ENCODE results near the gene RAB27B. TPM values are rescaled to one million over a fixed set of nuclear protein-coding genes. Genes with fewer than 3 reads are reported as not detected.

The RAB27B gene
- total RNA-seq, 2 donors from 2014 or later, result 0.11 to 1.1 TPM

GRCh38 chr18:54888933-54889332 is 60.7 kb downstream of the RAB27B start:
- no peak for TF ChIP-seq CTCF (IDR thresholded peaks at IDR 0.05)
- H3K36me3 ChIP-seq, result no peaks in the 10 kb centered on the region
- H3K4me3 ChIP-seq, result no peak overlapping the region
- DNase-seq (ENCODE audit: low spot score), result no peak
- no peaks in the 10 kb centered on the region for H3K27me3 ChIP-seq
- H3K4me1 ChIP-seq, result no peaks in the 10 kb centered on the region
- no peak overlapping the region for H3K27ac ChIP-seq
- H3K9me3 ChIP-seq, result no peaks in the 10 kb centered on the region

- H3K9me3 ChIP-seq, result no peaks in the 10 kb centered on the region
- no peaks in the 10 kb centered on the region for H3K27me3 ChIP-seq
- no peak for TF ChIP-seq CTCF (IDR thresholded peaks at IDR 0.05)
- no peak overlapping the region for H3K4me3 ChIP-seq
- no peaks in the 10 kb centered on the region for H3K4me1 ChIP-seq
- no peak for DNase-seq (ENCODE audit: low spot score)
- H3K27ac ChIP-seq, result no peak overlapping the region
- H3K36me3 ChIP-seq, result no peaks in the 10 kb centered on the region
These were observed 71.2 kb downstream of the RAB27B start for GRCh38 chr18:54899500-54899899.

- Histone ChIP-seq H3K4me3 (no peak overlapping the region), H3K9me3 (no peaks in the 10 kb centered on the region), H3K36me3 (no peaks in the 10 kb centered on the region), H3K27me3 (no peaks in the 10 kb centered on the region), H3K27ac (no peak overlapping the region), H3K4me1 (no peaks in the 10 kb centered on the region)
- TF ChIP-seq CTCF (IDR thresholded peaks at IDR 0.05), result no peak
- no peak for DNase-seq (ENCODE audit: low spot score)
These were observed 72.0 kb downstream of the RAB27B start for GRCh38 chr18:54900290-54900689.

- Histone ChIP-seq H3K4me3 (no peak overlapping the region), H3K27me3 (no peaks in the 10 kb centered on the region), H3K4me1 (no peaks in the 10 kb centered on the region), H3K27ac (no peak overlapping the region), H3K36me3 (no peaks in the 10 kb centered on the region), H3K9me3 (no peaks in the 10 kb centered on the region)
- TF ChIP-seq CTCF (IDR thresholded peaks at IDR 0.05), result no peak
- DNase-seq (ENCODE audit: low spot score), result no peak
These were observed 76.3 kb downstream of the RAB27B start for GRCh38 chr18:54904581-54904980.

- H3K4me1 ChIP-seq, result no peaks in the 10 kb centered on the region
- H3K27me3 ChIP-seq, result no peaks in the 10 kb centered on the region
- H3K36me3 ChIP-seq, result no peaks in the 10 kb centered on the region
- no peak for DNase-seq (ENCODE audit: low spot score)
- H3K27ac ChIP-seq, result no peak overlapping the region
- no peak overlapping the region for H3K4me3 ChIP-seq
- H3K9me3 ChIP-seq, result no peaks in the 10 kb centered on the region
- no peak for TF ChIP-seq CTCF (IDR thresholded peaks at IDR 0.05)
These were observed 77.4 kb downstream of the RAB27B start for GRCh38 chr18:54905629-54906028.

- Histone ChIP-seq H3K4me1 (no peaks in the 10 kb centered on the region), H3K27ac (no peak overlapping the region), H3K4me3 (no peak overlapping the region), H3K9me3 (no peaks in the 10 kb centered on the region), H3K27me3 (no peaks in the 10 kb centered on the region), H3K36me3 (no peaks in the 10 kb centered on the region)
- no peak for DNase-seq (ENCODE audit: low spot score)
- TF ChIP-seq CTCF (IDR thresholded peaks at IDR 0.05), result no peak
These were observed 78.3 kb downstream of the RAB27B start for GRCh38 chr18:54906331-54907185.

All from right atrium auricular region (tissue), 2 donors.